NCI-H2171 treated with DMSO at 0.1 percent for 48 hours (cell line): Measurements from ENCODE around the gene AUTS2.
A peak's percentile ranks its signal among the peaks of the same experiment; 100 is the strongest.

ENCODE experiments used
- DNase-seq: peaks from one replicate; lab custom pipeline; 2025; lab: John Stamatoyannopoulos, UW

Gene AUTS2

GRCh38 chr7:70307544-70308106 is 709.4 kb downstream of the AUTS2 start:
- DNase-seq, result no peak

DNA sequence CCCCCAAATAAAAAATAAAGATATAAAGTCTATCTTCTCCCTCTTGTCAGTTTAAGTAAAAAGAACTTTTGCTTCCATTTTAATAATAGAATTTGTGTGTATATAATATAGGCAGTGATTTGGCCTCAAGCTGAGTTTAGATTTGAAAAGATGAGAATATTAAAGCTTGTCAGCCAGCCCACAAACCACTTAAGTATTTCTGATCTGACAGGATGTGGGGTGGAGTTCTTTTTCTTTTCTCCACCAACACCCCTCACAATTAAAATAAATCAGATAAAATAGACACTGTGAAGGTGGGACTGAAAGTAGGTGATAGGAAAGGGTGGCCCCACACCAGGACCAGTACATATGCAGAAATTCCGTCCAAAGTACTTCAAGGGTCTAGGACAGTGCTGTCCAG is 714.1 kb downstream of the AUTS2 start:
- no peak for DNase-seq

DNA sequence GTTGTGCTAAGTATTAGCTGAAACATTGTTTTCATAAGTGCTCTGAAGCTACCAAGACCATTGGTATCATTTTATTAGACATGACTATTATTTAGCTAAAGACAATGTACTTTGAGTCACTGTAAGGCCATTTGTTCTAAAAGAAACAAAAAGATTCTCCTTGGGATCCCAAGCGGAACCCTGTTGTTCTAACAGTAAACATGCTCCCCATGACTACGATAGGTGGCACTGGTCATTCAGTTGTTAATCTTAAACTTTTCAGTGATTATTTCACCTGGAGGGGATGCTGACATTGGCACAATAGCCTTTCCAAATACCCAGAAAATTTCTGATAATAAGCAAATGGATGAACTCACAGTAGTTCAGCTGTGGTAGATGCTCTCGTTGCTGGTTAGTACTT is 715.0 kb downstream of the AUTS2 start:
- no peak for DNase-seq

DNA sequence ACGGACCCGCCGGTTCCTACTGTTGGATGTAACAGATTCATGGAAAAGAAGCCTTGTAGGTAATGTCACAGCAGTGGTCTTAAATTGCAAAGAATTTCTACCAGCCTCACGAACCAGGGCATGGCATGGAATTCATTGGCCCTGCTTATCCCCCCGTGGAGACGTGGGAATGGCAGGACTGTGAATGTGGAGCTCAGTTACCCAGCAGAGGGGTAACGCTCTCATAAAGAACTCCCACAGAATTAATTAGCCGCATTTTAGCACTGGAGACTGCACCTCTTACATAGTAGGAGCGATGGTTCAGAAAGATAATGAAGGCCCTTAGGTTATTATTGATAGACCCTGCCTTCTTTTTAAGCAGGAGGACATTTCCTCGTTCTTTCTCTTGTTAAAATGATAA is 715.4 kb downstream of the AUTS2 start:
- no peak for DNase-seq

DNA sequence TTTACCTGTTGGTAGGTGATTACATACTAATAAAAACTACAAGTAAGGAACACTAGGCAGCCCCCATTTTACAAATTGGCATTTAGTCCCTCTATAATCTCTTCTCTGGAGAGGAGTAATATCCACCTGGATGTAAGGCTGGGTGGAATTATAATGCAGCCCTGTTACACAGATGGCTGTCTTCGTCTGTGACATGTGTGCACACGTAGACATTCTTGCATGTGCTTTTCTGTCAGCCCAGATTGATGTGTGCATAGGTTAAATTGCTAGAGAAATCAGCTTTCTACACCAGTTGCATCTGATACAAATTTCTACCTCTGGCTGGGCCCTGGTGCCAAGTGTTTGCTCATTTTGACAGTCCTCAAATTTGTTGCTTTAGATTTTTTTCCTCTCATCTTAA is 715.9 kb downstream of the AUTS2 start:
- DNase-seq, result peak; percentile 25

DNA sequence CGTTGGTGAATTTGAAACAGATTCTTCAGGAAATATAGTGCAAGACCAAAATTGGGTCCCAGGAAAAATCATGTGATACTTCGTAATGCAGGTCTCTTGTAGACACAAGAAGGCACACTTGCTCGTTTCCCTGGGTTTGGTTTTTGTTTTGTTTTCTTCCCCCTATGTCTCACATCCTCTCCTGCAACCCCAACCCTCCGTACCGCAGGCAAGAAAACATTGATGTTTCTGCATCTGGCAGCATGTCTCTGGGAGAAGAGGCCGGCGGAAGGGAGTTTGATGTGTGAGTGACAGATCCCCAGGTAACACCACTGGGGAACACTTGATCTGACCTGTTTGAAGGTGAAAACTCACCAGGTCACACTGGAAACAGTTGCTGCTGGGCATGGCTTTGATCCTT is 718.5 kb downstream of the AUTS2 start:
- no peak for DNase-seq

- no peak for DNase-seq
Observed at GRCh38 chr7:70317356-70317755, 719.1 kb downstream of the AUTS2 start.

GRCh38 chr7:70318511-70318910 is 720.2 kb downstream of the AUTS2 start:
- DNase-seq, result no peak

- no peak for DNase-seq
Observed at GRCh38 chr7:70319057-70319456, 720.8 kb downstream of the AUTS2 start.

- DNase-seq, result no peak
Observed at GRCh38 chr7:70321016-70321590, 722.8 kb downstream of the AUTS2 start.

GRCh38 chr7:70322856-70323255 is 724.6 kb downstream of the AUTS2 start:
- peak; percentile 99 for DNase-seq

DNA sequence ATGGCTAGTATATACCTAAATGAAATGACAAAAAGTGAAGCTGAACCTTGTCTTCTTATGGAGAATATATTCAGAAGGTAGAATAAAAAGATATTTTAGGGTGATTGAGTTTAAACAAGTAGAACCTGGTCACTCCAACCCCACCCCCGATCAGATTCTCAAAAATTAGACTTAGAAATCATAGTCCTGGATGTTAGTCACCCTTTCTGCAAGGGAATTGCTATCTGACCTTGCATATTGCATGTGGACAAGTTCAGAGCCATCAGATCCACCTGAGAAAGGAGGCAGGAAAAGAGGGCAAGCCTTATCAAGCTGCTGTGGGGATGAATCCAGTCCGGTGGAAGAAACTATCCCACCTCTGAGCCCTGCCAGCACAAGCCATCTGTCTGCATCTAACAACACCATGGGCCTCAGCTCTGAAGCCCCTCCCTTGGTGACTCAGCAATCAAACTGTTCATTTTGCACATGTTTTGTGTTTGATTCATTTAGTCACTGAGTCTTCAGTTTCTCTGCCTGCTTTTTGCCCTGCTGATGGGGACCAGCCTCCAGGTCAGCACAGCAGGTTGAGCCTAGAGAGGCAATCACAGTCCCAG is 727.3 kb downstream of the AUTS2 start:
- DNase-seq, result peak; percentile 96

- no peak for DNase-seq
Observed at GRCh38 chr7:70334295-70334694, 736.0 kb downstream of the AUTS2 start.

DNA sequence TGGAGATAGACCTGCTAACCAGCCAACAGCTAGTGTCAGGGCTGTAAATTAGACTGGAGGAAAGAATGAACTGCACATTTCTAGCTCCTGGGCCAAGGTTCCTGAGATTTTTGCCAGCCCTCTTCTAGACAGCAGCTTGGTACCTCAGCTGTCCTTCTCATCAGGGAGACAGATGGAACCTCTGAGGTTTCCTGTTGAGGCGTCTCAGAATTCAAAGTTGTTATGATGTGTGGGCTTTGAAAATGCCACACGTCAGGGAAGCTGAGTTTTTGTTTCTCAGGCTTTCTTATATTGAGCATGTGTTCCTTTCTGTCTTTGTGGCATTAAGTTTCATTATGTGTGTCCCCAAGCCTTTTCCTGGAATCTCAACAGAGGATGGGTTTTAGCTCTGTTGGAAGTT is 736.6 kb downstream of the AUTS2 start:
- DNase-seq, result peak; percentile 72

DNA sequence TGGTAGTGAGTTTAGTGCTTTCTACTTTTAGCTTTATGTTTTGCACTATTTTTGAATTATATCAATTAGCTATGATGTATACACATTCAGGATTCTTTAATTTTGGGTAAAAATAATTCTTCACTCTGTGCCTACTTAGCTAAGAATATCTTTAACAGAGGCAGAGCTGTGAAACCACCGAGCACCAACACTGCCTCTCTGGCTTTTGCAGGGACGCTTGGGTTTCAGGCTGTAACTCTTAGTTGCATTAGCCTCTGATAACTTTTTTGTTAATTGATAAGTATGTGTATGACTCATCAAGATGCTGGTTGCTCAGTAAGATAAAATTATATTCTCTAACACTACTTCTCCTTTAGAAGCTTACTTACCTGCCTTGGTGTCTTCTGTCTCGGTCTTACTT is 738.3 kb downstream of the AUTS2 start:
- no peak for DNase-seq

DNA sequence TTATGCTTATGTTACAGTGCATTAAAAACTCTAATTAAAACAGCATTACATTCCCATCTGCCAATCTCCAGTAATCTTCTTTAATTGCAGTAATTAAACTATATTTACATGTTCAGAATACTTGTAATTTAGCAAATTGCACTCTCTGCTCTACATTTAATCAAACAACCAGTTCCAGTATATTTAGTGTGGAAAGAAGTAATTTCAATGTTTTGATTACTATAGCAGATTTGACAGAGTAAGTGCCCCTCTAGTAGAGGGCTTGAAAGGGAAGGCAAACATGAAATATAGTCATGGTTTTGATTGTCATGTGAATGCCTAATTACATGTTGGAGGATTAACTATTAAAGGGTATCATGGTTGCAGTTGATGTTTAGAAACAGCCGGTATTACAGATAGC is 739.7 kb downstream of the AUTS2 start:
- no peak for DNase-seq

GRCh38 chr7:70340236-70340635 is 742.0 kb downstream of the AUTS2 start:
- DNase-seq, result no peak

- no peak for DNase-seq
Observed at GRCh38 chr7:70341446-70341845, 743.2 kb downstream of the AUTS2 start.

- DNase-seq, result no peak
Observed at GRCh38 chr7:70343519-70343918, 745.2 kb downstream of the AUTS2 start.

- peak; percentile 19 for DNase-seq
Observed at GRCh38 chr7:70344726-70345125, 746.5 kb downstream of the AUTS2 start.

DNA sequence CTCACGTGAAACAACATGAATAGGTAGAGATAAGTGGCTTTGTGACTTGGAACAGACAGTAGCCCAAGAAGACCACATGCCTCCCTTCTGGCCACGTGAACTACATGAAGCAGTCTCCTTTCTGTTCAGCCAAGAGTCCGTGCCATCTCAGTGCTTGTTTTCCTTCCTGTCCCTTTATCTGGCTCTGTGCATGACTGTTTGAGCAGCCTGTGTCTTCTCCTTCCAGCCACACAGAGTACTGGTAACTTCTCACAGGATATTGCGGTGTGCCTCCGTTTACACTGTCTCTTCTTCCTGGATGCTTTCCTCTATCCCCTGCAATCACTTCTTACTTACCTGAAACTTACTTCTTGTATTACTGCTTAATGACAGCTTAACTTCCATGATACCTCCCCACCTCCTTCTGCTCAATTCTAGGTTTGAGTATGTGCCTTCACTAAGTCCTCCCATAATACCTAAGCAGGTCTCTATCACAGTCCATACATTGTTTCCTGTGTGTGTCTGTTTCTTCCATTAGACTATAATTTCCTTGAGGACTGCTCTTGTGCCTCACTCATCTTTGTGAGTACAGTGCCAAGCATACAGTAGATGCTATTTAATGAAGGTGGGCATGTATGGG is 748.7 kb downstream of the AUTS2 start:
- no peak for DNase-seq

DNA sequence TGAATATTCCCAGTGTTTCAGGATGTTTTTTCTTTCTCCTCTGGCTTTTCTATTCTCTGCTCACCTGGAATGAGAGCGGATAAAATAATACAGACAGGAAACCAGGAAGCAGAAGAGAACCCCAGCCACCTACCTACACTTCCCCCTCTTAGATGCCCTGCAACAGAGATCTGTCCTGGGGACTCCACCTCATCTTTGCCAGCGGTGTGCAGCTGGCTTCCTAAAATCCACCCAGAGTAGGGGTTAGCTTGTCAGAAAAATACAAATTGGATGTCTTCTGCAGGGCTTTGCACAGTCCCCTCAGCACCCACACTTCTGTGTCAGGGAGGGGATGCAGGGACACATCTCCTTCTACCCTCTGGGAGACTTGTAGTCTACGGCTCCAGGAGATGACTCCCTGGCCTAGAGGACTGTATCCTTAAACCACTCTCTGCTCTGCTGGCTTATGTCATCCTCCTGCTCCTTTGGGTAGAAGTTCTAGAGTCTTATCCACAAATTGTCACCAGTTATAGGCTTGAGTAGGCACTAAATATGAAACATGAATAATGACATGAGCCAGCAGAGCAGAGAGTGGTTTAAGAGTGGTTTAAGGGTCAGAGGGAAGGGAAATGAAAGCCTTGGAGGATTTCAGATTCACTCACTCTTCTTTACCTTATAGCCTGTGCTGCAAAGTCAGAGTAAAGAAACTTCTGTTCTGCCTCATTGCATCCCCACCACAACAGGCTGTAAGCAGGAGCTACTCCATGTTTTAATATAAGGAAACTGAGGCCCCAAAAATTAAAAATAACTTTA is 749.4 kb downstream of the AUTS2 start:
- no peak for DNase-seq

DNA sequence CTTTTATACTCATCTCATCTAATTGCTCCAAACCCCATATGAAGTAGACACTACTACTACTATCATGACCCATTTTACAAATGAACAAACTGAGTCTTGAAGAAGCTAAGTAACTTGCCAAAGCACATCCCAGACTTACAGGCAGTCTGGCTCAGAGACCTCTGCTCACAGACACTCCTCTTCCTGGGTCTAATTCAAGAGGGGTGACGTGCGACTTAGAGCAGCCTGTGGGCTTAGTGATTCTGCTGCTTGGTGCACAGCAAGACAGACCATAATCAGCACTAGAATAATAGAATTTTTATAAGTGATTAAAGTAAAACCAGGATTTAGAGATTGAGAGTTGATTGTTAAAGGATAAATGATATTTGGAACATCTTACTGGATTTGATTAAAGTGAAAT is 750.8 kb downstream of the AUTS2 start:
- no peak for DNase-seq
